GM18519 (cell line): ENCODE results near the gene CACNA1C.

Experiments
- ATAC-seq: cut with Tn5 transposase; IDR thresholded peaks from one replicate; pipeline ENCODE4 v1.9.1; 2021; ENCODE audit warnings: mild to moderate bottlenecking, moderate library complexity; ENCODE audit not compliant: unreplicated experiment, low FRiP score

The CACNA1C gene

GRCh38 chr12:2052826-2053678 is at the start of gene CACNA1C:
Gene CACNA1C (plus strand): TSS chr12:2052987. CDS start chr12:2053563, 576 bp downstream.
- ATAC-seq = no peak

DNA sequence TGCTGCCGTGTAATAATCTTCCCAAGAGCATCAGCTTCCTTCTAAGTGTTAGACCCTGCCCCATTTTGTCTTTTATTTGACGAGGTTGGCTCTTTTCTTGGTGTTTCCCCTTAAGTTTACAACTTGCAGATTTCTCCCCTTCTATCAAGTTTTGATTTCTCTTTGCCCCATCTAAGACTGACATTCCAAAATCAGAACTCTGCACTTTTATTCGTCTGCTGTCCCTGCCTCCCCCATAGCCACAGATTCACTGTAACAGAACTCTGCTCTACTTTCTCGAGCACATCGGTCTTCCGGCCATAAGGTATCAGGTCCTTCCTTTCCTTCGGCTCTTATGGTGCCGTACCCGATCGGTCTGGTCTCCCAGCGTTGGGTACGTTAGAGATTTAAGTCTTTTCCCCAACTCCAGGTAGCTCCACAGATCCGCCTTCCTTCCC is 49.1 kb upstream of the CACNA1C start:
- ATAC-seq = no peak

DNA sequence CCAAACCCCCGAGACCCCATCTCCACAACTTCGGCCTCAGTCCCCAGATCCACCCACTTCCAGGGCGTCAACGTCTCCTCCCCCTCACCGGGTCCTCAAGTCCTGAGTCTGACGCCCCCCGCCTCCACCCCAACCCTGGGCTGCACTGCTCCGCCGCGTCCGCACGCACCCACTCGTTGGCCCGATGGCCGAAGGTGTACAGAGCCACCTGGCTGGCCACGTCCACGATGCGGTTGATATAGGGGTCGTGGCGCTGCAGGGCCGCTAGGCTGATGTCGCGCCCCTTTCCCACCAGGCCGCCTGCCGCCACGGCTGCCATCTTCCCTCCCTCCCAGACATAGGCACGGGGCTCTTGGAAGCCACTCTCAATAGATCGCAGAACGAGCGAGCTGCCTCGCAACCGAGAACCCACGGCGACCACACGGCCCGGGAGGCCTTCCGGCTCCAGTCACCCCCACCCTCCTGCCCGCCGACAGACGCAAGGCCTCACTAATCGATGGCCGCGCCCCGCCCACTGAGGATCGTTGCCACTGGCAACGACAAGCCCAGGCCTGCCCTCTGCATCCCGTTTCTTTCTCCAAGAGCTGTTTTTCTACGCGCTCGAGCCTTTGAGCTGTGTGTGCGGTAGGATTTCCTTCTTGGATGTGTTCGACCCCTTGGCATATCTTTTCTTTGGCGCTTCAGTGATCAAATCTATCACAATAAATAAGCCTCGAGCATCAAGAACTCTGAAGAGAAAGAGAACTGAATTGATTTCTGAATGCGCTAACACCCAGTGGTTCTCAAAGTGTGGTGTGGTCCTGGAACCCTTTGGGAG is 48.5 kb upstream of the CACNA1C start, which contains the start of gene DCP1B:
TSS of gene DCP1B (minus strand) at position 345 of the 817 bp plus-strand sequence. CDS start at position 319, 26 bp downstream.
- peak; percentile 87 for ATAC-seq

DNA sequence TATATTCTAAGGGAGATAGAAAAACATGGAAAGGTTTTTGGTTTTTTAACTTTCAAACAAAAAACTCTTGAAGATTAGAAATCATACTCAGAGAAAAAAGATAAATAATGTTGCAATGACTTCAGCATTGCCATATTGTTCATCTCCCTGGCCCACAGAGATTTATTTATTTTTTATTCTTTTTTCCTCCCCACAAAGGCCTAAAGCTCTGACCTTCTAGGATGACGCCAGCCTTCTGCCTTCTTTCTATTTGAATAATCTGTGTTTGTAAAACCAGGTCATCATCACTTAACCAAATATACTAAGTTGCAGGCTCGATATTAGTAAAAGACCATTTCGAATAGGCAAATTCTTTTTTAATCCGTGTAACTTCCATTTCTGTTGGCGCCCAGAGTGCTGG is 44.1 kb upstream of the CACNA1C start:
- ATAC-seq = no peak

DNA sequence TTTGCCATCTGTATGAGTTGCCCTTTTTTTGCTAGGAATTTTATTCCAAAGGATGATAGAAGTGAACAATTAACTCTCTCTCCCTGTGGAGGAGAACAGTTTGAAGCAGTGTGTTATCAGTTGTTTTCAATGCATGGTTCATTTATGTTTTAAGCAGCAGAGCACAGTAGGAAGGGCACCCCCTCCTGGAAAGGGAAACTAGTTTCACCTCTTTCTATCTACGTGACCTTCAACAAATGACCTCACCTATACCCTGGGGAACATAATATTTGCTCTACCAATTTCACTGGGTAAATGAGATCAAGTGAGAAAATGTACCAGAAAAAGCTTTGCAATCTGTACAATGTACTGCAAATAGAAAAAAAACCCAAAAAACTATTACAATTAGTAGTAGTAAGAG is 43.2 kb upstream of the CACNA1C start:
- ATAC-seq = no peak

- no peak for ATAC-seq
Observed at GRCh38 chr12:2011643-2012607, 40.9 kb upstream of the CACNA1C start.

GRCh38 chr12:2013086-2013485 is 39.7 kb upstream of the CACNA1C start:
- ATAC-seq = no peak

DNA sequence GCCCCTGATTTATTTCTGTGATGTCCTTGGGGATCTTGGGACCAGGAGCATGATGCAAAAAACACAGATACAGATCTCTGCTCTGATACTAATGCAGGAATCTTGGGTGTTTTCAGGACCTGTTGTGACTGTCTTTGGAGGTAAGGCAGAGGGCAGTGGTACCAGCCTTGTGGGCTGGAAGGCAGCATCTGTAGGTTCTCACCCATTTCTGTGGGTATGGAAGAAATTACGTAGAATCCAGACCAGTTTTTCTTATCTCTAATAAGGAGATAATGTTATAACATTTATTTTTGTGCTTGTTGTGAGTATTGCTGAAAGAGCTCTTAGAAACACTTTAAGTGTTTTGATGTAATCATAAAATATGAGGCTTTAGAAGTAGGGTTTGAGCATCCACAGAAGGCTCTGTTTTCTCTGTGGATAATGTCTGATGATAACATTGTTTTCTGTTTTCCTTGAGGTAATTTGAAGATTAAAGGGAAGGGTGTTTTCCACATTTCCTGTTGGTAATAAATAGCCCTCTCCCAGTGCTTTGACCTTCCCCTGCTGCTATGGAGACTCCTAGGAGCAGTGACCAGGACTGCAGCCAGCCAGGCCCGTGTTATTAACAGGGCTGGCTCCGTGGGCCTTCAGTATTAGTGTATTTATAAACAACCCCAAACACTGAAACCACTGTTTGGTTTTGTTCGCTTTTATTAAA is 39.1 kb upstream of the CACNA1C start:
- ATAC-seq = no peak

DNA sequence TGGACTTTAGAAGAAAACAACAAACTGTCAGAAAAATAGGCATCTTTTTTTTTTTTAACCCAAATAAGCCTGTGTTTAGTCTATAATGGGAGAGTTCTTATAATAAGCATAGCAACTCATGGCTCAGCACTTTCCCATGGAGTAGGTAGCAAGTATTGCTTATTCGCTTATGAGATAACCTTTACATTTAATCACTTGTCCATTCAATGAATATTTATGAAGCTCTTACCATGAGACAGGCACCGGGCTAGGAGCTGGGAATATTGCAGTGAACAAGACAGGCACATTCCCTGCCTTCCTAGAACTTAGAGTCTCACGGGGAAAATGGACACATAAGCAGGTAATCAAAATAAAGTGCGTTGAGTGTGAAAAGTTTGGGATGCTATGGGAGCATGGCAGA is 38.6 kb upstream of the CACNA1C start:
- no peak for ATAC-seq

DNA sequence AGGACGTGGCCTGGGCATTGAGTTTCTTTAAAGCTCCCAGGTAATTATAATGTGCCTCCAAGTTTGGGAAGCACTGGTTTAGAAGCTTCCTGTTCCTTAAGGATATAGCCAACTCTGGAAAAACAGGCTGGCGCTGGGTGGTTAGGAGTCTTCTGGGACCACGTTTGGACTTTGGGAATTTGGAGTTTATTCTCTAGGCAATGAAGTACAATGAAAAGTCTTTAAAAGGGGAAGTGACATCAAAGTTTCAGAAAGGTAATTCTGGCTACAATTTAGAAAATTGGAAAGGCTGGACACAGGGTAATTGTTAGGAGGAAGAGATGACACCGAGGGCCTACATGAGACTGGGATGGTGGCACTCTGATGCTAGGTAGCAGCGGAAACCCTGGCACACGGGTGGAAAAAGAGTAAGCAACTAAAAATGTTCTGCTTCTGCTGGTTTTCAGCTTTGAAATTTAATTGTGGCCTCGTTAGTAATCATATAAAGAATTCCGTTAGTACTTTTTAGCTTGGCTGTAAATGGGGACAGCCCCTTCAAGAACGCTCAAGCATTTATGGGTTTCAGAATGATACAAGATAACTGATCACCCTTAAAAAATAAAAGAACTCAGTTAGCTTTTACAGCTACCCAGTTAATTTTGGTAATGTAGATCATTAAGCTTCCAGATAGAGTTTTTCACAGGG is 35.8 kb upstream of the CACNA1C start:
- no peak for ATAC-seq

DNA sequence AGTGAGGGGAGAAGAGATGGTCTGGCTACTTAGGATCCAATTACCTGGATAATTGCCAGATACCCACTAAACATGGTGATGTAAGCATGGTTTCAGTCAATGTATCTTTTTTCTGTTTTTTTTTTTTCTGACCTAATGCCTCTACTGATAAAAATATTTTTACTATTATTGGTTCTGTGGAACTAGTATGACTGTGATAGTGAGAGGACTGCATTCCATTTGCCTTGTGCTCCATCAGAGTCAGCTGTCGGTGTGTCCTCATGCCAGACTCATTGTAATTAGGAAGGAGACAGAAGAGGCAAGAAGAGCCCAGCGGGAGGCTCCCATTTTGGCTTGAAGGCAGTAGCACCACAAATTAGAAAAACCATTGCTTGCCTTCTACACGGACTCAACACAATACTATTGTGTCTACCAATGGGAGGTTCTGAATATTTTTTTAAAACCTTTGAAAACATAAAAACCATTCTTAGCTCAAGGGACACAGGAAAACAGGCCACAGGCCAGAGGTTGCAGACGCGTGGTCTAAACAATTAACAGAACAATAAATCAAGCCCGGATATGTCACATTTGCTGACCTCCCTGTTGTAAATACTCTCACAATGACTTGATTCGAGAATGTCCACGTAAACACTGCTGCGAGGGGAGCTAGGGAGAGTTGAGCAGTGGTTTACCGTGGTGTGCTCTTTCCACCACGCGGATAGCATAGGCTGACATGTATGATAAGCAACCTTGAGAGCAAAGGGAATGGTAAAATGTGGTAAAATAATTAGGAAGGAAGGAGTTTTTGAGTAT is 35.0 kb upstream of the CACNA1C start:
- ATAC-seq = no peak

- ATAC-seq = no peak
Observed at GRCh38 chr12:2018391-2018790, 34.4 kb upstream of the CACNA1C start.

GRCh38 chr12:2019126-2019525 is 33.7 kb upstream of the CACNA1C start:
- ATAC-seq = no peak

DNA sequence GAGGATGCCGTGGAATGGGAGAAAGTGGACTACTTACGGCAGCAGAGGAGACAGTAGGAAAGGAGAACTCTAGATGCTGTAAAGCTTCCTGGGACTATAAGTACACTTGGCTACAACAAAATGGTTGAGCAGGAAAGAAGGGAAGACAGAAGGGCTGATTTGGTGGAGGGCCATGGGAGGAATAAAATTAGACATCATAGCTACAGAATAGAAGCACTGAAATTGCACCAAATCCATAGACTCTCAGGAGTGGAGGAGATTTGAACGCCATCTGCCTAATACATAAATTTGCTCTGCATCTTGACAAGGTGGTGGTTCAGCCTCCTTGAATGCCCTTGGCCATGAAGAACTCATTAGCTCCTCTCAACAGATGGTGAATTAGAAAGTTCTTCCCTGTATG is 32.3 kb upstream of the CACNA1C start:
- no peak for ATAC-seq

- ATAC-seq = no peak
Observed at GRCh38 chr12:2023365-2023764, 29.4 kb upstream of the CACNA1C start.

DNA sequence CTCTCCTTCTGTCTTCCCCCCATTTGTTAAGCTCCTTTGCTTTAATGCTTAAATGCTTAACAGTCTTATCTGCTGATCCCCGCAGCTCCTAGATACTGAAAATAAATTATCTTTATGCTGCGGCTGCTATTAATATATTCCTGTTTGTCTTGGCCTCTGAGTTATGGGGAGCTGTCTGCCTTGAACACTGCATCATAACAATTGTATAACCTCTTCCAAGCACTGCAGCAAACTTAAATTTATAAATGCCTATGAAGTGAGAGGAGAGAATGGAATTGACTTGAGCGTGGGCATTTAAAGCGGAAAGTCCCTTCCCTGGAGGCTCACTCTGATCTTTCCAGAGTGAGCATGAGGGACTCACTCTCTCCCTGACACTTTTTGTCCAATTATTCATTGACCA is 25.4 kb upstream of the CACNA1C start:
- no peak for ATAC-seq

DNA sequence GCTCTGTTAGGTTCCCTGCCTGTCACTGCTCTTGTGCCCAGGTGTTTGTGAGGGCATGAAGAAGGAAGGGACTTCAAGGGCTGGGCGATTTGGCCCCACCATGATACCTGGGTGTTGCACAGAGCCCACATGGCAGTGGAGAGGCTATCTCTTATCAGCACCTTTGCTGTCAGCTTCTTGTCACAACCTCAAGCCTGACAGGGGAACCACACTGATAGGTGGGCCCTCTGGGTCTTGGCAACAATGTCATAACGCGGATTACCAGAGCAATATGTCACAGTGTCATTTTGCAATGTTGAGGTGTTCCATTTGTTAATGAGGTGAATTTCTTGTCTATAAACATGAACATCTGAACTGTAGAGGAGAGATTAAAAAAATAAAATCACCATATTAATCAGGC is 22.9 kb upstream of the CACNA1C start:
- ATAC-seq = no peak

DNA sequence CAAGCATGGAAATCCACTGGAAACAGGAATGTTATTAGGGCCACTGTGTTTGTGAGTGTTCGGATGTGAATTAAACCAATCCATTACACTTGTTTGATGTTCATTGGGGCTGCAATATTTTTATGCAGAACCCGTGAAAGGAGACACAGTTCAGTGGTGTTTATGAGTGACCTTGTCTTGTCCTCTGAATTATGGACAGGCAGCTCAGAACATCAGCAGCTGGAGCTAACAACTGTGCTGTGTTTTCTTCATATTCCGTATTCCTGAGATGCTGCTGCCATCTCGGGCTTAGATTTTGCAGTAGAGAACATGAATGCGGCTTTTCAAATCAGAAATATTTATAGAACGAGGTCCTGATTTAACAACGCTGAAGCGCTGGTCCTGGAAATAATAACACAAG is 20.3 kb upstream of the CACNA1C start:
- ATAC-seq = no peak
